ENCODE measurements around the gene SCAP.
"Not testable (repeated sequence)": the region's sequence is repeated elsewhere in the genome, so short reads cannot be mapped to it uniquely, and the experiment has no call there.

SCAP gene

GRCh38 chr3:47476330-47476626 is 537 bp upstream of the SCAP start:
- no peak for TF ChIP-seq JUND (IDR thresholded peaks at IDR 0.05; ENCODE audit: low read depth)
- in situ Hi-C loops (cut with HindIII; ENCODE audit: low pct_unique_long_range_greater_than_20kb, low sequenced_read_pairs) = no loop called here
- no peak for DNase-seq (ENCODE audit: low read depth in 1 of 2, low spot score in 1 of 2)

GRCh38 chr3:47475029-47475569 is 642 bp downstream of the SCAP start:
- TF ChIP-seq JUND (IDR thresholded peaks at IDR 0.05; ENCODE audit: low read depth) = no peak
- in situ Hi-C loops (cut with HindIII; ENCODE audit: low pct_unique_long_range_greater_than_20kb, low sequenced_read_pairs) = no loop called here
- DNase-seq (ENCODE audit: low read depth in 1 of 2, low spot score in 1 of 2) = peak in 1 of 2 experiments; percentile 64

DNA sequence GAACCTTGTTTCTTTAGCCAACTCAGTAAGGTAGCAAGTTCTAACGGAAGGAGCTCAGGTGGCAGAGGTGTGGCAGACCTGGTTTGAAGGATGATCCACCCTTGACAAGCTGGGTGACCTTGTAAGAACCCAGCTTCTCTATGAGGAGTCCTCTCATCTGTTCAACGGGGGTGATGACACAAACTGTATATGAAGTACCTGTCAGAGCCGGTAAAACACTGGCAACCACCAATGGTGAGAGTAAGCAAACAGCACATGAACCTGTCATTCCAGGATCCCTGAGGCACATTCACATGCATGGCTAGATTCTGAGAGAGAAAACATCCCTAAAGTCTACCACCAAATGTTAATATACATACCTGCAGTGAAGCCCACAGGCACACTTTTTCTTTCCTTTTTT is 2.4 kb downstream of the SCAP start:
- peak; percentile 15 to 77 for DNase-seq (ENCODE audit: low read depth in 1 of 2, low spot score in 1 of 2)
- in situ Hi-C loops (cut with HindIII; ENCODE audit: low pct_unique_long_range_greater_than_20kb, low sequenced_read_pairs) = no loop called here
- TF ChIP-seq JUND (IDR thresholded peaks at IDR 0.05; ENCODE audit: low read depth) = no peak

DNA sequence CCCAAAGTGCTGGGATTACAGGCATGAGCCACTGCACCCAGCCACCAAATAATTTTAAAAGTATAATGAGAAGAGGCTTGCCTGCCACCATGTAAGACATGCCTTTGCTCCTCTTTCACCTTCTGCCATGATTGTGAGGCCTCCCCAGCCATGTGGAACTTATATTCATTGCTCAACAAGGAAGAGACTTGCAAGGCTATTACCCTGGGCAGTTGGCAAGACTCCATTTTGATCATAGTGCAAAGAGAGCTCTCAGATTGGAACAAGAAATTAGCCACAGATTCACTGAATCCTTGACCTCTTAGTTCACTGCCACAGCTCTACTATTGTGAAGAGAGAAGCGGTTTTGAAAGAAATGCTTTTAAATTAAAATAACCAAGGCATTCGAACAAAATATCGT is 6.1 kb downstream of the SCAP start:
- no peak for TF ChIP-seq JUND (IDR thresholded peaks at IDR 0.05; ENCODE audit: low read depth)
- no peak for DNase-seq (ENCODE audit: low read depth in 1 of 2, low spot score in 1 of 2)
- in situ Hi-C loops (cut with HindIII; ENCODE audit: low pct_unique_long_range_greater_than_20kb, low sequenced_read_pairs) = no loop called here

- in situ Hi-C loops (cut with HindIII; ENCODE audit: low pct_unique_long_range_greater_than_20kb, low sequenced_read_pairs); DNase-seq (ENCODE audit: low read depth in 1 of 2, low spot score in 1 of 2): not testable (repeated sequence)
Measured at GRCh38 chr3:47468315-47468714, 7.4 kb downstream of the SCAP start.

DNA sequence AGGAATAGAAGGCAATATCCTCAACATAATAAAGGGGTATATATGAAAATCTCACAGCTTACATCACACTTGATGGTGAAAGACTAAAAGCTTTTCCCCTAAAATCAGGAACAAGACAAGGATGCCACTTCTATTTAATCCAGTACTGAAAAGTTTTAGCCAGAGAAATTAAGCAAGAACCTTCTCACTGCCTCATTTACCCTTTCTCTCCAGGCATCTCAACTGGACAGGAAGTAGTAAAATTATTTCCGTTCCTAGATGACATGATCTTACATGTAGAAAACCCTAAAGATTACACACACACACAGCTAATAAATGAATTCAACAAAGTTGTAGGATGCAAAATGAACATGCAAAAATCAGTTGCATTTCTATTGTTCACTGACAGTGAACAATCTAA is 11.2 kb downstream of the SCAP start:
- TF ChIP-seq JUND (IDR thresholded peaks at IDR 0.05; ENCODE audit: low read depth) = no peak
- DNase-seq (ENCODE audit: low read depth in 1 of 2, low spot score in 1 of 2) = no peak
- in situ Hi-C loops (cut with HindIII; ENCODE audit: low pct_unique_long_range_greater_than_20kb, low sequenced_read_pairs) = no loop called here

DNA sequence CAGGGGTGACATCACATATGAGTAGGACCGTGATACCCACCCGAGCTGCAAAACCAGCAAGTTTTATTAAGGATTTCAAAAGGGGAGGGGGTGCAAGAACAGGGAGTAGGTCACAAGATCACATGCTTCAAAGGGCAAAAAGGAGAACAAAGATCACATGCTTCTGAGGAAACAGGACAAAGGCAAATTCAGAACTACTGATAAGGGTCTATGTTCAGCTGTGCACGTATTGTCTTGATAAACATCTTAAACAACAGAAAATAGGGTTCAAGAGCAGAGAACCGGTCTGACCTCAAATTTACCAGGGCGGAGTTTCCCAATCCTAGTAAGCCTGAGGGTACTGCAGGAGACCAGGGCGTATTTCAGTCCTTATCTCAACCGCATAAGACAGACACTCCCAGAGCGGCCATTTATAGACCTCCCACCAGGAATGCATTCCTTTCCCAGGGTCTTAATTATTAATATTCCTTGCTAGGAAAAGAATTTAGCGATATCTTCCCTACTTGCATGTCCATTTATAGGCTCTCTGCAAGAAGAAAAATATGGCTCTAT is 16.1 kb downstream of the SCAP start:
- DNase-seq (ENCODE audit: low read depth in 1 of 2, low spot score in 1 of 2); in situ Hi-C loops (cut with HindIII; ENCODE audit: low pct_unique_long_range_greater_than_20kb, low sequenced_read_pairs): not testable (repeated sequence)

DNA sequence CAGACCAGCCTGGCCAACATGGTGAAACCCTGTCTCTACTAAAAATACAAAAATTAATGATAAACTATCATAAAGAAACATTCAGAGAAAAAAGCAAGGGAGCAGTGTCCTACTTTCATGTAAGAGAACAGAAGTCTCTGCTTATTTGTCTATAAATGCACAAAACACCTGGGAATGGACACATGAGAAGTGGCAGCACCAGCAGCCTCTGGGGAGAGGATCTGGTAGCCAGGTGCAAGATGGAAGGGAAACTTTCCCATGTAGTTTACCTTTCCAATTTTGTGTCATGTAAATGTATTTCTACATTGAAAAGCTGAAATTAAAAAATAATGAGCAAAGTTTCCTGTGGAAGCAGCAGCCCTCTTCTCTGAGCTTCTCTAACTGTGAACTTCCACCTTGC is 18.8 kb downstream of the SCAP start:
- TF ChIP-seq JUND (IDR thresholded peaks at IDR 0.05; ENCODE audit: low read depth) = no peak
- no peak for DNase-seq (ENCODE audit: low read depth in 1 of 2, low spot score in 1 of 2)
- in situ Hi-C loops (cut with HindIII; ENCODE audit: low pct_unique_long_range_greater_than_20kb, low sequenced_read_pairs) = no loop called here

- no peak for DNase-seq (ENCODE audit: low read depth in 1 of 2, low spot score in 1 of 2)
- no peak for TF ChIP-seq JUND (IDR thresholded peaks at IDR 0.05; ENCODE audit: low read depth)
- in situ Hi-C loops (cut with HindIII; ENCODE audit: low pct_unique_long_range_greater_than_20kb, low sequenced_read_pairs) = no loop called here
Measured at GRCh38 chr3:47455806-47456452, 19.8 kb downstream of the SCAP start.

DNA sequence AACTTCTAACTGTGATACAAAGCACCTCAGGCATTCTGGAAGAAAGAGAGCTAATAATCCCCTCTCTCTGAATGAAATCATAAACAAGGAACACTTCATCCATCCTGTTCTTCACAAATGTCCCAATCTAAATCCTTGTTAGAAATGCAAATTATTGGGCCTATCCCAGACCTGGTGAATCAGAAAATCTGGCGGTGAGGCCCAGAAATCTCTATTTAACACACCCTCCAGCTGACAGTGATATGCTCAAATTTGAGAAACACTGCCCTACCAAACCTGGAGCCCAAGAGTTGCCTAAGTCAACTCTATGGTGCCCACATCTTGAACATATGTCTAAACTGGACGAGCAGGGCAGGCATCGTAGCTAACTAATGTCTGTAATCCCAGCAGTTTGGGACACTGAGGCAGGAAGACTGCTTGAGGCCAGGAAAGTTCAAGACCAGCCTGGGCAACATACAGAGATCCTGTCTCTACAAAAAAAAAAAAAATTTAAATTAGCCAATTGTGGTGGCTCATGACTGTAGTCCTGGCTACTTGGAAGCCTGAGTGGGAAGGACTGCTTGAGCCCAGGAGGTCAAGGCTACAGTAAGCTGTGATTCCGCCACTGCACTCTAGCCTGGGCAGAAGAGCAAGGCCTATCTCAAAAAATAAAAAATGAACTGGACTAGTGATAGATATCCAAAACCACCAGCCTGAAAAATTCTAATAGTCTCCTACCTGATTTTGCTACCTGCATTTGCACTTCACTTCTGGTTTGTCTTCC is 23.1 kb downstream of the SCAP start:
- in situ Hi-C loops (cut with HindIII; ENCODE audit: low pct_unique_long_range_greater_than_20kb, low sequenced_read_pairs) = no loop called here

GRCh38 chr3:47444103-47444502 is 31.6 kb downstream of the SCAP start:
- in situ Hi-C loops (cut with HindIII; ENCODE audit: low pct_unique_long_range_greater_than_20kb, low sequenced_read_pairs) = no loop called here
- no peak for TF ChIP-seq JUND (IDR thresholded peaks at IDR 0.05; ENCODE audit: low read depth)
- DNase-seq (ENCODE audit: low read depth in 1 of 2, low spot score in 1 of 2) = peak in 1 of 2 experiments; percentile 35

More for the DNA sequence above, 23.1 kb downstream of the SCAP start:
- TF ChIP-seq JUND (IDR thresholded peaks at IDR 0.05; ENCODE audit: low read depth) = no peak
- DNase-seq (ENCODE audit: low read depth in 1 of 2, low spot score in 1 of 2) = no peak

GRCh38 chr3:47443611-47443995 is 32.1 kb downstream of the SCAP start:
- no peak for TF ChIP-seq JUND (IDR thresholded peaks at IDR 0.05; ENCODE audit: low read depth)
- in situ Hi-C loops (cut with HindIII; ENCODE audit: low pct_unique_long_range_greater_than_20kb, low sequenced_read_pairs) = no loop called here
- DNase-seq (ENCODE audit: low read depth in 1 of 2, low spot score in 1 of 2) = peak in 1 of 2 experiments; percentile 84

GRCh38 chr3:47441796-47442551 is 33.8 kb downstream of the SCAP start:
- no peak for DNase-seq (ENCODE audit: low read depth in 1 of 2, low spot score in 1 of 2)
- TF ChIP-seq JUND (IDR thresholded peaks at IDR 0.05; ENCODE audit: low read depth) = no peak
- in situ Hi-C loops (cut with HindIII; ENCODE audit: low pct_unique_long_range_greater_than_20kb, low sequenced_read_pairs) = no loop called here
